Measurements from ENCODE around the gene CLCN1.

The CLCN1 gene

GRCh38 chr7:143396625-143397556 is 81.0 kb downstream of the CLCN1 start:
- no peak for DNase-seq (ENCODE audit: low spot score)

- DNase-seq (ENCODE audit: low spot score), result no peak
These were observed 82.0 kb downstream of the CLCN1 start for GRCh38 chr7:143397710-143398530.

DNA sequence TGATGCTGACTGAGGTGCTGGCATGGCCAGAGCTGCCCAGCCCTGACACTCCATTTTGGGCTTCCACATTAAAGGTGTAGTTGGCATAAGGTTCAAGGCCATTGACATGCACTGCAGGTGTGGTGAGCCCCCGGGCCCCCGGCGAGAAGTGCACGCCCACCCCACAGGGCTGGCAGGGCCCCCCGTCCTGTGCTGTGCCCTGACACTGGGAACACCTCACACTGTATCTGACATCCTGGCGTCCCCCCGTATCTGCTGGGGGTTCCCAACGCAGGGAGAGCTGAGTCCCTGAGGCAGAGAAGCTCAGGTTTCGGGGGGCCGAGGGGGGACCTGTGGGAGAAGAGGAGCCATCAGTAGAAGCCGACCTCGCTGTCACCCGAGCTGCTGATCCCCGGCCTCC is 82.7 kb downstream of the CLCN1 start:
- DNase-seq (ENCODE audit: low spot score), result no peak

DNA sequence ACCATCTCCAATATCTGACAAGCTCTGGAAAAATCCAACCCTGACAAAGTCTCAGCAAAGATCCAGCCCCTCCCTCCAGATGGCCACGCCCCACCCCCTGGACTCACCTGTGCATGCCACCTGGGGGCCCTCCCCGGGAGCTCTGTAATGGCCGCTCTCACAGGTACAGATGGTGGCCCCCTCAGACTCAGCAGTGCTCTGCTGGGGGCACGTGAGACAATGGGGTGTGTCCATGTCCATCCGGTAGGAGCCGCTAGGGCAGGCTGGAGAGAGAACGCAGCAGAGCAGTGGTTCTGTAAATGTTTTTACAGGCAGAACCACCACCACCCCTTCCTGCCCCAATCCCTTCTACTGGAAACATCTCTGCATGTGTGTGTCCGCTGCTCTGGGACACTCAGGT is 83.2 kb downstream of the CLCN1 start:
- DNase-seq (ENCODE audit: low spot score), result no peak

DNA sequence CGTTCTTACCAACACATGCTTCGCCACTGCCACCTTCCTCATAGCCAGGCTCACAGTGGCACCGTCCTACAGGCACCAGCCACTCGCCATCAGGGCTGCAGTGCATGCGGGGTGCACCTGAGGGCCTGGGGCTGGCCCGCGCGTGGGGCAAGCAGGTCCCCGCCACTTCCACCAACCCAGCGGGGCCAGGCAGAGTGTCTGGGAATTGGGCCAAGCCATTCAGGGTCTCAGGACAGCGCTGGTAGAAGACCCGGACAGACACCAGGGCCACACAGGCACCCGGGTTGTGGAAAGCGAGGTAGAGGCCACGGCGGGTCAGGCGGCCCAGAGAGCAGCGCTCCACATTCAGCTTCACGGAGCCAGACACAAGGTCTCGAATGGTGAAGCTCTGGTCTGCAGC is 83.7 kb downstream of the CLCN1 start:
- DNase-seq (ENCODE audit: low spot score), result no peak

GRCh38 chr7:143401265-143401664 is 85.4 kb downstream of the CLCN1 start:
- no peak for DNase-seq (ENCODE audit: low spot score)

Data from HuH-7.5 (cell line).